GM19035 (cell line): ENCODE measurements around the gene SYNPO2.

ENCODE experiments used
- ATAC-seq: cut with Tn5 transposase; IDR thresholded peaks from one replicate; pipeline ENCODE4 v1.9.1; 2021; ENCODE audit not compliant: unreplicated experiment

The SYNPO2 gene

GRCh38 chr4:119105605-119106004 lies 217.0 kb downstream of the SYNPO2 start:
- no peak for ATAC-seq

GRCh38 chr4:119106036-119107000 lies 217.7 kb downstream of the SYNPO2 start:
- no peak for ATAC-seq

GRCh38 chr4:119110121-119110520 lies 221.5 kb downstream of the SYNPO2 start:
- no peak for ATAC-seq
